T follicular helper cell (primary cell): ENCODE data around the gene DEAF1.

Experiments
- DNase-seq: peaks from one replicate; pipeline ENCODE4 v3.0.0-alpha.2; 2020; ENCODE audit warnings: low read depth

DEAF1 gene

DNA sequence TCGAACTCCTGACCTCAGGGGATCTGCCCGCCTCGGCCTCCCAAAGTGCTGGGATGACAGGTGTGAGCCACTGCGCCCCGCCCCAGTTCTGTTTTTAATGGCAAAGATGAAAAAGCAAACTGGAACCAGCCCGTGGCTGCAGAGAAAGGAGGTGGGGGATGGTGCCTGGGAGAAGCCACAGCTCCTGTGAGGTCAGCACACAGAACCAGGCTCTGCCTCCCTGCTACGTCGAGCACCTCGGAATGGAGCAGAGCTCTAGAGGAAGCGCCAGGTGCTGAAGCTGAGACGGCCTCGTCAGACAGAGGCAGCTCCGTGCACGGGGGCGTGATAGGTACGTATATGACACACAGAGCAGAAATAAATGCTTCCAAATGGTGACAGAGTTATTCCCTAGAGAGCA lies 49.5 kb downstream of the DEAF1 start:
- DNase-seq: no peak

DNA sequence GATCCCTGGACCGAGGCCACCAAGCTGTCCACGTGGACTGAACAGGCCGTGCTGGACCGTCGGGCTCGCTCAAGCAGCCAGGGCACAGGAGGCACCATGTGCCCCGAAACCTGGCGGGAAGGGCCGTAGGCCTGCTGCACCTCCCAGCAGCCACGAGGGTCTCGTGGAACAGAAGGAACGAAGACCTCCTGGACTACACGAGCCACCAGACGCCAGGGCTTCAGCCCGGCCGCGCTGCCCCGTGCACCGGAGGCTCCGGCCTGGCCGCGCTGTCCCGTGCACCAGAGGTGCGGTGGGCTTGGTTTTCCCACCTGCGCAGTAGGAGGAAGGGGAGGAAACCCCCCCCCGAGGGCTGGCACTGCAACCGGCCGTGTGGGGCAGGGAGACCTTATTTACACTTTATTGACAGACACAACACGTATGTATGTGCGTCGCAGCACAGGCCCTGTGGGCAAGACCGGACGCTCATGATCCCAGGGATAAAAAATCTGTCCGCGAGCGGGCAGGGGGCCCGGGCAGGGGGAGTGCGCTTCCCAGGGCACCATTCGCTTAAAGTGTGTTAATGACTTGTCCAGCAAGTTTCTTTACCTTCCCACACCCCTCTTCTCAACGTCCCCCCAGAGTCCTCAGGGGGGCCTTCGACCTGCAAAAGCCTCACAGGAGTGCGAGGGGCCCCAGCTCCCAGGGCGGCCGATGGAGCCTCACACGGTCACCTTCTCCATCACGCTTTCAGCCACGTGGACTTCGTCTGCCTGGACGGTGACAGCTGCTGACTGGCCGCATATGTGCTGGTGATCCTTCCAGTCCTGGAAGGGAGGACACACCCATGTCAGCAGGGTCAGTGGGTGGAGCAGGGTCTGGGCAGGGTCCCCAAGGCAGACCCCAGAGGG lies 50.9 kb downstream of the DEAF1 start:
- DNase-seq: no peak

DNA sequence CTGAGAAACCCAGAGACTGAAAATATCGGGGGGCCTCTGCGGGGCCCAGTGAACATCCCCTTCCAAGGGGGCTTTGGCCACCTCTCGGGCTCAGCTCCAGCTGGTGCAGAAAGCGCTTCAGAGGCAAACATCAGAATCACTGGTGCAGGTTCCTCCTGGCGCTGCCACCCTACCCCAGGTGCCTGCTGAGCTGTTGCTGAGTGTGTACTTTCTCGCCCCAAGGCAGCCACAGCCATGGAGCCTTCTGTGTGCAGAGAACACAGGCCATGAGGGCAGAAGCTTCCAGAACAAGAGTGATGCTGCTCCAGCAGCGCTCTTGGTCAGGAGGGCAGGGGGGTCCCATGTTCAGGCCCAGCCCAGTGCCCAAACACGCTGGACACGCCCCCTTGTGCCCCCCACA lies 51.7 kb downstream of the DEAF1 start:
- no peak for DNase-seq

DNA sequence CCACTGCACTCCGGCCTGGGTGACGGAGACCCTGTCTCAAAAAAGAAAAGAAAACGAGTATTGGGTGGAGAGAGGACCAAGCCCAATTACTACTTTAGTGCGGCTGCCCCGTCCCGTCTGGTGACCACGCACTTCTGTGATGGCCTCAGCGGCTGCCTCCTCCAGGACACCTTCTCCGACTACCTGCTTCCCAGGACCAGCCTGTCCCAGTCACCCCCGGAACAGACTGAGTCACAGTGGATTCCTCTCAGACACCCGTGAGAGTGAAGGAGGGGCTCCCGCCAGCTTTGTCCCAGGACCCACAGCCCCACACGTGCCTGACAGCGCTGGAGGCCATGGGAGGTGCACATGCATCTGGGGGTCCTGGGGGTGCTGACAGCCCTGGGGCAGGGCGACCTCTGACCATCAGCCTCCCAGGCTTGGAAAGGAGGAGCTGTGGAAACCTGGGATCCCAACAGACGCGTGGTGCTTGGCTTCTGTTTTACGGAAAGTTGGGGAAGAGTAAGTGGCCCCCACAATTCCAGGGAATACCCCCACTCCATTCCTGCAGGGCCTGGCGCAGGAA lies 53.1 kb downstream of the DEAF1 start:
- no peak for DNase-seq

DNA sequence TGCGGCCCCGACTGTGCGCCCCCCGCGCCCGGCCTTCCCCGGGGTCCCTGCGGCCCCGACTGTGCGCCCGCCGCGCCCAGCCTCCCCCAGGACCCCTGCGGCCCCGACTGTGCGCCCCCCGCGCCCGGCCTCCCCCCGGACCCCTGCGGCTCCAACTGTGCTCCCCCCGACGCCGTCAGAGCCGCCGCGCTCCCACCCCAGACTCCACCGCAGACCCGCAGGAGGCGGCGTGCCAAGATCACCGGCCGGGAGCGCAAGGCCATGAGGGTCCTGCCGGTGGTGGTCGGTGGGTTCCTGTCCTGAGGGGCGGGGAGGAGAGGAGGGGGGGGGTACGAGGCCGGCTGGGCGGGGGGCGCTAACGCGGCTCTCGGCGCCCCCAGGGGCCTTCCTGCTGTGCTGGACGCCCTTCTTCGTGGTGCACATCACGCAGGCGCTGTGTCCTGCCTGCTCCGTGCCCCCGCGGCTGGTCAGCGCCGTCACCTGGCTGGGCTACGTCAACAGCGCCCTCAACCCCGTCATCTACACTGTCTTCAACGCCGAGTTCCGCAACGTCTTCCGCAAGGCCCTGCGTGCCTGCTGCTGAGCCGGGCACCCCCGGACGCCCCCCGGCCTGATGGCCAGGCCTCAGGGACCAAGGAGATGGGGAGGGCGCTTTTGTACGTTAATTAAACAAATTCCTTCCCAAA lies 54.9 kb downstream of the DEAF1 start:
- no peak for DNase-seq

DNA sequence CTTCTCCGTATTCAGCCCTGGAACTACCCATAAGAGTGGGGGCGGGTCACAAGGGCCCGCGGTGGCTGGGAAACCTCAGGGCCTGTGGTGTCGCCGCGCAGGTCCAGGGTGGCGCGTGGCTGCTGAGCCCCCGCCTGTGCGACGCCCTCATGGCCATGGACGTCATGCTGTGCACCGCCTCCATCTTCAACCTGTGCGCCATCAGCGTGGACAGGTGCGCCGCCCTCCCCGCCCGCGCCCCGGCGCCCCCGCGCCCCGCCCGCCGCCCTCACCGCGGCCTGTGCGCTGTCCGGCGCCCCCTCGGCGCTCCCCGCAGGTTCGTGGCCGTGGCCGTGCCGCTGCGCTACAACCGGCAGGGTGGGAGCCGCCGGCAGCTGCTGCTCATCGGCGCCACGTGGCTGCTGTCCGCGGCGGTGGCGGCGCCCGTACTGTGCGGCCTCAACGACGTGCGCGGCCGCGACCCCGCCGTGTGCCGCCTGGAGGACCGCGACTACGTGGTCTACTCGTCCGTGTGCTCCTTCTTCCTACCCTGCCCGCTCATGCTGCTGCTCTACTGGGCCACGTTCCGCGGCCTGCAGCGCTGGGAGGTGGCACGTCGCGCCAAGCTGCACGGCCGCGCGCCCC lies 55.6 kb downstream of the DEAF1 start:
- DNase-seq: no peak

DNA sequence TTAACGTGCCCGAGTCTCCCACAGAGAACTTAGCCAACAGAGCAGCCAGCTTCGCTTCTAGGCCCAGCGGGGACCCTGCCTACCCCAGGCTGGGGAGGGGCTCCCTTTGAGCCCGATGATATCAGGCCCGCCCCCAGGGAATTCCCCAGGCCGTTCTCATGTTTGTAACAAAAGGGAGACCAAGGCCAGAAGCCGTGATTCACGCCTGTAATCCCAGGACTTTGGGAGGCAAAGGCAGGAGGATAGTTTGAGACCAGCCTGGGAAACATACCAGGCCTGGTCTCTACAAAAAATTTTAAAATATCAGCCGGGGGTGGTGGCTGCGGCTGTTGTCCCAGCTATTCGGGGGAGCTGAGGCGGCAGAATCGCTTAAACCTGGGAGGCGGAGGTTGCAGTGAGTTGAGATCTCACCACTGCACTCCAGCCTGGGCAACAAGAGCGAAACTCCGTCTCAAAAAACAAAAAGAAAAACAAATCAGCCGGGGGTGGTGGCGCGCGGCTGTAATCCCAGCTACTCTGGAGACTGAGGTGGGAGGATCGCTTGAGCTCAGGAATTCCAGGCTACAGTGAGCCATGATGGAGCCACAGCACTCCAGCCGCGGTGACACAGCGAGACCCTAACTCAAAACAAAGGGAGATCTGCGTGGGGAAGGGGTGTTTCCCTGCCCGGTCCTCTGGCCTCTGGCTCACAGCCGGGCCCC lies 56.2 kb downstream of the DEAF1 start:
- no peak for DNase-seq

DNA sequence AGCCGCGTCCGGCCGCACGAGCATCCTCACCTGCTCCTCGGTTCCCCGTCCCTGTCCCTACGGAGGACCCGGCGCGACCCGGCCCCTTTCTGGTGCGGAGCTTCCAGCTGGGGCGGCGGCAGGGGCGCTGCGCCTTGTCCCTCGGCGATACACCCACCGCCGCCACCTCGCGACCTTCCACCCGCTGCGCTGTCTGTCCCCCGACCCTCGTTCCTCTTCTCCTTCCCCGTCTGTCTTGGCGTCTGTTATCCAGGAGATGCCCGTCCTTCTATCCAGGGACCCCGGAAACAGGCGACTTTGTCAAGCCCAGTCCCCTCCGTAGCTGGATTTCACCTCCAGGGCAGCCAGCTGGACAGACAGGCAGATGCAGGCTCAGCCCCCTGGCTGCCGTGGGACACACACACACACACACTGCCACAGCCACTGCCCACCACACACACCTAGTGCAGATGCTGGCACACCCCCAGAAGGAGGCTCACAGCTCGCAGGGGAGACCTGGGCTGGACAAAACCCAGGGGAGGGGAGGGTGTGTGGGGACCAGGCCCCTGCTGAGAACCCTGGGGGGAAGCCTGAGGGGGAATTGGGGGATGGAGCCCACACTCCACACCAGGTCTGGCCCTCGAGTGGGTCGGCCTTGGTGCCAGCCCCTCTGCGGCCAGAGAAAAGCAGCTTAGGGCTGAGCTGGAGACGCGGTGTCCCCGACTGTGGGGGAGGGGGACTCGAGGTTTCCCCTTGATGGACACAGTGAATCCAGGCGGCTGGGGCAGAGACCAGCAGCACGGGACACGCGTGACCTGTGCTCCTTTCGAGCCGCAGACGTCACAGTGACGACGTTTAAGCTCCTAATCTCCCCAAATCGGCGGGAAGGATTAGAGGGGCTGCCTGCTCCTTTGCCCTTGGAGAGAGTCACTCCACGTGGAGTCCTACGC lies 57.2 kb downstream of the DEAF1 start:
- DNase-seq: no peak

DNA sequence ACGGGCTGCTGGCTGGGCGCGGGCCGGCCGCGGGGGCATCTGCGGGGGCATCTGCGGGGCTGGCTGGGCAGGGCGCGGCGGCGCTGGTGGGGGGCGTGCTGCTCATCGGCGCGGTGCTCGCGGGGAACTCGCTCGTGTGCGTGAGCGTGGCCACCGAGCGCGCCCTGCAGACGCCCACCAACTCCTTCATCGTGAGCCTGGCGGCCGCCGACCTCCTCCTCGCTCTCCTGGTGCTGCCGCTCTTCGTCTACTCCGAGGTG lies 57.8 kb downstream of the DEAF1 start:
- no peak for DNase-seq

DNA sequence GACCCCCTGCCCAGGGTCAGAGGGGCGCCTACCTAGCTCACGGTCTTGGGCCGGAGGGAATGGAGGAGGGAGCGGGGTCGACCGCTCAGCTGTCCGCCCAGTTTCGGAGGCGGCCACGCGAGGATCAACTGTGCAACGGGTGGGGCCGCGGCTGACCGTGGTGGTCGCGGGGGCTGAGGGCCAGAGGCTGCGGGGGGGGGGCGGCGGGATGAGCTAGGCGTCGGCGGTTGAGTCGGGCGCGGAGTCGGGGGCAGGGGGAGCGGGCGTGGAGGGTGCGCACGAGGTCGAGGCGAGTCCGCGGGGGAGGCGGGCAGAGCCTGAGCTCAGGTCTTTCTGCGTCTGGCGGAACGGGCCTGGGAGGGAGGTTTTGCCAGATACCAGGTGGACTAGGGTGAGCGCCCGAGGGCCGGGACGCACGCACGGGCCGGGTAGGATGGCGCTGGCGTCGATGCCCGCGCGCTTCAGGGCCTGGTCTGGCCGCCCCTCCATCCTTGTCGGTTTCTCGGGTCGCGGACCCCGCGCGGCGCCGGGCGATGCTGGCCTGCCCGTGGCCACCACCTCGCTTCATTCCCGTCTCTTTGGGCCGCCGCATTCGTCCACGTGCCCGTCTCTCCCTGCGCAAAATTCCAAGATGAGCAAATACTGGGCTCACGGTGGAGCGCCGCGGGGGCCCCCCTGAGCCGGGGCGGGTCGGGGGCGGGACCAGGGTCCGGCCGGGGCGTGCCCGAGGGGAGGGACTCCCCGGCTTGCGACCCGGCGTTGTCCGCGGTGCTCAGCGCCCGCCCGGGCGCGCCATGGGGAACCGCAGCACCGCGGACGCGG lies 58.3 kb downstream of the DEAF1 start, which contains the start of gene DRD4:
DRD4 (plus strand) TSS at position 759 of the 822 bp plus-strand sequence; CDS start at position 795, 36 bp downstream.
- no peak for DNase-seq

DNA sequence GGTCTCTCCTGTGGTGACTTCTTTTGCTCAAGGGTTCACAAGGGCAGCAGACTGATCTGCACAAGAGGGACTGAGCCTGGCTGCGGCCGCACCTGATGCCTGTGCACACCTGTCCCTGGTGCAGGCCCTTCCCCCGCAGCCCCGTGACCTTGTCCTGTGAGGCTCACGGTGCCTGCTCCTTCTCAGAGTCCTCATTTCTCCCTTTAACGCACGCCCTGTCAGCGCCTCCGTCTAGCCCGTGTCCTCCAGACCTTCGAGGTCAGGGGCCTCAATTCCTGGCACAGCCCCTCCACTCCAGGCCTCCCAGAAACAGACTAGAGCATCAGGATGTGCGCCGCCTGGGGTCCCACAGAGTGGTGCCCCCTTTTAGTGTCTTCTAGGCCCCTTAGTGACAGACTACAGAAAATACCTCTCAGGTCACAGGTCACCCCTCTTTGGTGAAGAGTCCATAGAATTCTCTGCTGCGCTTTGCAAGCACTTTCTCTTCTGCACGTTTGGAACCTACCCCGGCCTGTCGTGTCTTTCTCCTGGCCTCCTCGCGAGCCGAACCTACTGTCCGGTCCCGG lies 59.0 kb downstream of the DEAF1 start:
- no peak for DNase-seq

DNA sequence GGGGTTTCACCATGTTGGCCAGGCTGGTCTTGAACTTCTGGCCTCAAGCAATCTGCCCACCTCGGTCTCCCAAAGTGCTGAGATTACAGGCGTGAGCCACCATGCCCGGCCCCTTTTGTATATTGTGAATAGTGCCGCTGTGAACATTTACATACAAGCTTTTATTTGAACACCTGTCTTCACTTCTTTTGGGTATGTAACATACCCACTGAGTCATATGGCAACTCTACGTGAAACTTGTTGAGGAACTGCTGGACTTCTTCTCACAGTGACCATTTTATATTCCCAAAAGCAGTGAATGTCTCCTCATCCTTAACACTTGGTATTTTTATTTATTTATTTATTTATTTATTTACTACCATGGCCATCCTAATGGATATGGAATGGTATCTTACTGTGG lies 64.2 kb downstream of the DEAF1 start:
- no peak for DNase-seq

DNA sequence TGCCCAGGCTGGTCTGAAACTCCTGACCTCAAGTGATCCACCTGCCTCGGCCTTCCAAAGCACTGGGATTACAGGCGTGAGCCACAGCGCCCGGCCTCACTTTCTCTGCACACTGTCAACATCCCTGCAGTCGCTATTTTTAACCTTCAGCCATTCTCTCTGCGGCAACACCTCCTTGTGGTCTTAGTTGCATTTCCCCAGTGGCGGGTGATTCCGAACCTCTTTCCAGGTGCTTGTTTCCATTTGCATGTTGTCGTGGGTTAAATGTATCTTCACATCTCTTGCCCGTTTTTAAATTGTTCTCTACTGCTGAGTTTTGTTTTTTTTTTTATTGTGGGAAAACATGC lies 65.8 kb downstream of the DEAF1 start:
- no peak for DNase-seq

DNA sequence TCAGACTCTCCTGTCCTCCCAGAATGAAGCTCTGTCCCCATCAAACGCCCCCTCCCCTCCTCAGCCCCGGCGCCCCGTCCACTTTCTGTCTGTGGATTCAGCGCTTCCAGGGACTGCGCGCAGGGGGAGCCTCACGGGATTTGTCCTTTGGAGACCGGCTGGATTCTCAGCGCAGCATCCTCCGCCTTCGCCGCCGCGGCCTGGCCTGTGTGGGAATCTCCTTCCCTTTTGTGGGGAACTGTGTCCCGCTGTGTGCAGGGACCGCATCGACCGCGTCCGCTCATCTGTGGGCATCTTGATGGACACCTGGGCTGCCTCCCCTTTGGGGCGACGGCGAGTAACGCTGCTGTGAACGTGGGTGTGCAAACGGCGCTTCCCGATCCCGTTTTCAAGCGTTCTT lies 67.0 kb downstream of the DEAF1 start:
- no peak for DNase-seq

DNA sequence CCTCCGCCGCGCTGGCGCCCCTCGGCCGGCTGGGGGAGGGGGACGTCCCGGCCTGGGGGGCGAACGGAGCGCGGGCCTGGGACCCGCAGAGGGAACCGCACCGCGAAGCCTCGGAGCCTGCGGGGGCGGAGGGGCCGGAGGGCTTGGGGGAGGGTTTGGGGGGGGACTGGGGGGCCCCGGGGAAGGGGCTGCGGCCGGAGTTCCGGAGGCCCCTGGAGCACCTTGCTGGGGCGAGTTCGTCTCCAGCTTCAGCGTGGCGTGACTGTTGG lies 67.8 kb downstream of the DEAF1 start:
- no peak for DNase-seq

DNA sequence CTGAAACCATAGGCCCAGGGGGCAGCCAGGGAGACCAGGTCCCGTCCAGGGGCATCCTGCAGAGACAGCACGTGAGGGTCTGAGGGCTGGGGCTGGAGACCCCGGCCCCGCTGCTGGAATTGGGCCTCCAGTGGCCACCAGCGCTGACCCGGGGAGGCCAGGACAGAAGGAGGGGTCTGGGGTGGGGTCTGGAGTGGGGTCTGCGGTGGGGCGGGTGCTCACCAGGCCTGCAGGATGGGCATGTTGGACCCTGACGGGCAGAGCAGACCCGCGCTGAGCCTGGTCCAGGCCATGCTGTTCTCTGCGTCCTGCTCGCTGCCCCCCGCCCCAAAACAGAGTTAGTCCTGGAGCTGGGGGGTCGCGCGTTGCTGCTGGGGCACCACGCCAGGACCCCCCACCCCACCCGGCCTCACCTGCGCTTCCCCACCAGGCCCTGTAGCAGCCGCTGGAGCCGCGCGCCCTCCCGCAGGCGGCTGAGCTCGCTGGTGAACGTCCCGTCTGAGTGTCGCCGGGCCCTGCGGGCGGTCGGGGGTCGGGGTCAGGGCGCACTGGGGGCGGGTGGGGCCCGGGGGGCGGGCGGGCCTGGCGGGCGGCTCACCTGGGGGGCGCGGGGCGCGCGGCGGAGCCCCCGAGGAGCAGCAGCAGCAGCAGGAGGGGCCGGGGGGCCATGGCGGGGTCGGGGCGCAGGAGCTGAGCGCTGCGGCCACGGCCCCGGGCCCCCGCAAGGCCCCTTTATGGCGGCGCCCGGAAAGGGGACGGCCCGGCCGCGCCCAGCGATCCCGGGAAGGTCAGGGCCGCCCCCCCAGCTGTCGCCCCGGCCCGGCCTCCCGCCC lies 68.3 kb downstream of the DEAF1 start, which contains the start of gene SCT:
SCT (minus strand) TSS at position 707 of the 833 bp plus-strand sequence; CDS start at position 669, 38 bp downstream.
- DNase-seq: no peak

DNA sequence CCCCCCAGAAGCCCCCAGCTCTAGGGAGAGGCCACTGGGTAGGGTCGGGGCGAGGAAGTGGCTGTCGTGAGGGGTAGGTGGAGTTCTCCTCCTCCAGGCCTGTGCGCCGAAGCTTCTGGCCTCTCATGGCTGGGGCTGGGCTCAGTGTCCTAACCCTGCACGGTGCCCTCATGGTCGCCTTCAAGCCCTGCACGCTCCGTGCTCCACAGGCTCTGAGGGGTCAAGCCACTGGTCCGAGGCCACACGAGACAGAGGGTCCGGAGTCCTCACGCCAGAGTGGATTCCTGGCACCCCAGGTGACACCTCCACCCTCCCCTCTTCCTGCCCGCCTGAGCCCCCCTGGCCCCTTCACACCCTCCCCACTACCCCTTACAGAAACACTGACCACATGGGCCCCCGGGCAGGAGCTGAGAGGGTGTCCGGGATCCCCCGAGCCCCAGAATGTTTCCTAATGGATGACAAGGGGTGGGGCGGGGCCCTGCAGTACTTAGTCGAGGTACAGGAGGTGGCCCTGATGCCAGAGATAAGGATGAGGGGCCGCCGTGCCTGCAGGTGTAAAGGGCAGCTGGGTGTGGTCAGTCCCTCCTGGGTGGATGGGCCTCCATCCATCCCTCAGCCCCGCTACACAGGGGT lies 69.3 kb downstream of the DEAF1 start:
- no peak for DNase-seq
